GM12891 (cell line): ENCODE data around the gene TULP4. TPM values are rescaled to one million over a fixed set of nuclear protein-coding genes. Genes with fewer than 3 reads are reported as not detected.

Experiments
- DNase-seq: peaks from one replicate; pipeline ENCODE4 v3.0.0; 2011; ENCODE audit warnings: low spot score; ENCODE audit not compliant: insufficient read length
- FAIRE-seq: peaks from 2 replicates; lab custom pipeline; 2011; peaks lifted over from hg19 to GRCh38; lab: Jason Lieb, UNC
- PAX5 ChIP-seq: IDR thresholded peaks from 2 replicates; pipeline ENCODE4 v1.6.1; 2011; ENCODE audit warnings: low read length, moderate library complexity, mild to moderate bottlenecking; ENCODE audit not compliant: insufficient read depth, severe bottlenecking
- POLR2A ChIP-seq: IDR thresholded peaks from 2 replicates; pipeline ENCODE4 v1.6.1; 2011; ENCODE audit warnings: low read depth, low read length, control low read depth
- POLR2AphosphoS5 ChIP-seq: IDR thresholded peaks from 2 replicates; pipeline ENCODE4 v1.6.1; 2011; ENCODE audit warnings: low read depth, low read length, control low read depth
- POU2F2 ChIP-seq: IDR thresholded peaks from 2 replicates; pipeline ENCODE4 v1.6.1; 2011; ENCODE audit warnings: low read depth, mild to moderate bottlenecking, control low read depth, low read length, moderate library complexity
- SPI1 ChIP-seq: IDR thresholded peaks from 2 replicates; pipeline ENCODE4 v1.6.1; 2011; ENCODE audit warnings: low read depth, low read length, control low read depth
- TAF1 ChIP-seq: IDR thresholded peaks from 2 replicates; pipeline ENCODE4 v1.6.1; 2011; ENCODE audit warnings: low read depth, low read length, control low read depth
- polyA plus RNA-seq: library from polyadenylated mRNA; unstranded; fragments of >200 nt; gene quantifications from one replicate; pipeline ENCODE4 v1.2.1, GENCODE V29; 2012; ENCODE audit warnings: low read depth, missing spikeins, inconsistent platforms; ENCODE audit not compliant: missing spikeins

The TULP4 gene, protein sequence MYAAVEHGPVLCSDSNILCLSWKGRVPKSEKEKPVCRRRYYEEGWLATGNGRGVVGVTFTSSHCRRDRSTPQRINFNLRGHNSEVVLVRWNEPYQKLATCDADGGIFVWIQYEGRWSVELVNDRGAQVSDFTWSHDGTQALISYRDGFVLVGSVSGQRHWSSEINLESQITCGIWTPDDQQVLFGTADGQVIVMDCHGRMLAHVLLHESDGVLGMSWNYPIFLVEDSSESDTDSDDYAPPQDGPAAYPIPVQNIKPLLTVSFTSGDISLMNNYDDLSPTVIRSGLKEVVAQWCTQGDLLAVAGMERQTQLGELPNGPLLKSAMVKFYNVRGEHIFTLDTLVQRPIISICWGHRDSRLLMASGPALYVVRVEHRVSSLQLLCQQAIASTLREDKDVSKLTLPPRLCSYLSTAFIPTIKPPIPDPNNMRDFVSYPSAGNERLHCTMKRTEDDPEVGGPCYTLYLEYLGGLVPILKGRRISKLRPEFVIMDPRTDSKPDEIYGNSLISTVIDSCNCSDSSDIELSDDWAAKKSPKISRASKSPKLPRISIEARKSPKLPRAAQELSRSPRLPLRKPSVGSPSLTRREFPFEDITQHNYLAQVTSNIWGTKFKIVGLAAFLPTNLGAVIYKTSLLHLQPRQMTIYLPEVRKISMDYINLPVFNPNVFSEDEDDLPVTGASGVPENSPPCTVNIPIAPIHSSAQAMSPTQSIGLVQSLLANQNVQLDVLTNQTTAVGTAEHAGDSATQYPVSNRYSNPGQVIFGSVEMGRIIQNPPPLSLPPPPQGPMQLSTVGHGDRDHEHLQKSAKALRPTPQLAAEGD (N-terminal part only)
- 2.2 TPM for polyA plus RNA-seq

GRCh38 chr6:158312165-158312564 is at the start of gene TULP4:
TSS of gene TULP4 (plus strand) at chr6:158312465. CDS start at chr6:158314017, 1,552 bp downstream.
- DNase-seq (no peak), FAIRE-seq (no peak)
- no peak for TF ChIP-seq SPI1
- TF ChIP-seq POU2F2 = no peak
- TF ChIP-seq PAX5 = no peak
- TF ChIP-seq POLR2A = no peak
- no peak for TF ChIP-seq POLR2AphosphoS5
- no peak for TF ChIP-seq TAF1

GRCh38 chr6:158262755-158263154 is 49.5 kb upstream of the TULP4 start:
- FAIRE-seq (peak; percentile 56), DNase-seq (no peak)
- no peak for TF ChIP-seq POU2F2
- no peak for TF ChIP-seq PAX5
- no peak for TF ChIP-seq SPI1
- no peak for TF ChIP-seq POLR2AphosphoS5
- TF ChIP-seq TAF1 = no peak
- no peak for TF ChIP-seq POLR2A

DNA sequence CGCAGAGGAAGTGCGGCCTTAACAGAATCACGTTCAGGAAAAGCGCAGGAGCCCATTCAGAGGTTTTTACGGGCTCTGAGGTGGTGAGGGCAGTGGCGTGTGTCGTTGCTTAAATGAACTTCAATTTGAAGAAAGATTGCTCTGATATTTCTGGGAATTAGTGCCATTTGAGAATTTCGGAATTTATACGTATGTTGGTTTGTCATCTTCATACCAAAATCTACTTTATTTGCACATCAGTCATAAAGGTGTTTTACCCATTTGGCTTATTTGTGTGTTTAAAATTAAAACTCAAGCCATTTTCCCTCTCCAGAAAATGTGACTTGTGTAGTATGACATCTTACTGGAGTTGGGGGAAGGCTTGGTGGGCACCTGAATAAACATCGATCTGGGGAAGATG is 48.1 kb upstream of the TULP4 start:
- no peak for DNase-seq
- TF ChIP-seq TAF1 = no peak
- no peak for TF ChIP-seq SPI1
- no peak for FAIRE-seq

- FAIRE-seq = no peak
- DNase-seq = no peak
- TF ChIP-seq POLR2A = no peak
- TF ChIP-seq POU2F2 = no peak
- no peak for TF ChIP-seq SPI1
- TF ChIP-seq PAX5 = no peak
- TF ChIP-seq POLR2AphosphoS5 = no peak
- TF ChIP-seq TAF1 = no peak
These were observed 46.1 kb upstream of the TULP4 start for GRCh38 chr6:158266131-158266530.

- DNase-seq (no peak), FAIRE-seq (no peak)
- TF ChIP-seq SPI1 (no peak), POU2F2 (no peak), PAX5 (no peak), POLR2AphosphoS5 (no peak), POLR2A (no peak), TAF1 (no peak)
These were observed 43.7 kb upstream of the TULP4 start for GRCh38 chr6:158268361-158269147.

GRCh38 chr6:158269657-158270056 is 42.6 kb upstream of the TULP4 start:
- FAIRE-seq = no peak
- no peak for TF ChIP-seq PAX5
- TF ChIP-seq POLR2AphosphoS5 = no peak
- no peak for TF ChIP-seq TAF1
- no peak for TF ChIP-seq SPI1
- TF ChIP-seq POU2F2 = no peak
- no peak for TF ChIP-seq POLR2A
- DNase-seq = no peak

DNA sequence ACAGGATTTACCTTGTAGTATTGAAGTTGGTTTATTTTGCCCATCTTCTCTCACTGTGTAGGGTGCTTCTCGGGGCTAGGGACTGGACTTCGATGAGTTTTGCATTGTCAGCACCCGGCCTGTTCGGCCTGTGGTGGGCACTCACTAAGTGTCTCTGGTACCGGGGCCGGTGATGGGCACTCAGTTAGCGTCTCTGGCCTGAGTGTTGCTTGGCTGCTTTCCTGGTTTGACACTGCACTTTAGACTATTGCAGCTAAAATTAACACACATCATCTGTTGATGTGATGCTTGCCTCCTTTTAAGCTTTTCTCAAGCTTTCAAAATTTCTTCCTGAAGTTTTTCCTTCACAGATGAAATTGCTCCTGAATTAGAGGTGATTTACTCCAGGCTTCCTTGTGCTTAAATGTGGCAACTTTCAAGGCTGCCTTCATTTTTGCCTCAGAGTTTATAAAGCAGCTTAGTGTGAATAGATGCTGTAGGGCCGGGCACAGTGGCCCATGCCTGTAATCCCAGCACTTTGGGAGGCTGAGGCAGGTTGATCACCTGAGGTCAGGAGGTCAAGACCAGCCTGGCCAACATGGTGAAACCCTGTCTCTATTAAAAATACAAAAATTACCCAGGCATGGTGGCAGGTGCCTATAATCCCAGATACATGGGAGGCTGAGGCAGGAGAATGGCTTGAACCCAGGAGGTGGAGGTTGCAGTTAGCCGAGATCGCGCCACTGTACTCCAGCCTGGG is 41.7 kb upstream of the TULP4 start:
- TF ChIP-seq SPI1 (no peak), TAF1 (no peak), POU2F2 (no peak), POLR2A (no peak), PAX5 (no peak), POLR2AphosphoS5 (no peak)
- no peak for DNase-seq
- peak; percentile 5 for FAIRE-seq

DNA sequence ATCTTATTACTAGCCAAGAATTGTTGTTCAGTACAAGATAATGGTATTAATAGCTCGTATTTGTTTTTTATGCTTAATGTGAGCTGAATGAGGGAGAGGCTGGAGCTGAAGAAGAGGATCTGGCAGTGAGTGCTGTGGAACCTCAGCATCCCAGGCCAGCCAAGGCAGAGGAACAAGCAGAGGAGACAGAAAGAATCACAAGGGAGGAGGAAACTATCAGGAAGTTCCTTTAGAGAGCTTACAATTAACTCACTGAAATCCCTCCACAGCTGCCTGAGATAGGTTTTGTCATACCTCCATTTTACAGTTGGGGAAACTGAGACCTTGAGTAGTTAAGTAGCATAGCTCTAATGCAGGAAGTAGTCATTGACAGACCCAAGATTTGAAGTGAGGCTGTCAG is 39.9 kb upstream of the TULP4 start:
- DNase-seq (no peak), FAIRE-seq (no peak)
- TF ChIP-seq PAX5 (no peak), SPI1 (no peak), POLR2A (no peak), TAF1 (no peak), POLR2AphosphoS5 (no peak)

- FAIRE-seq = no peak
- TF ChIP-seq PAX5 (no peak), POLR2AphosphoS5 (no peak), SPI1 (no peak), POLR2A (no peak), POU2F2 (no peak), TAF1 (no peak)
- no peak for DNase-seq
These were observed 34.3 kb upstream of the TULP4 start for GRCh38 chr6:158278004-158278403.
